Kidney (tissue), 14 donors: ENCODE data around the gene SPINK4. TPM values are rescaled to one million over a fixed set of nuclear protein-coding genes. Genes with fewer than 3 reads are reported as not detected.

Experiments used
- DNase-seq, 5 donors: peaks; one replicate each; pipeline ENCODE4 v3.0.0-alpha.2; 2013 to 2020
- FAIRE-seq: peaks from 2 replicates; lab custom pipeline; 2012; peaks lifted over from hg19 to GRCh38; lab: Jason Lieb, UNC
- H3K27ac ChIP-seq, 2 donors: one replicate each; pipeline ENCODE4 v1.7.0; 2013; ENCODE audit warnings: low read depth in 2 of 2, low read length in 2 of 2, inconsistent platforms in 1 of 2
- H3K27me3 ChIP-seq: one replicate; pipeline ENCODE4 v1.7.1; 2013; ENCODE audit warnings: low read length, inconsistent platforms; ENCODE audit not compliant: control insufficient read depth, insufficient read depth
- H3K36me3 ChIP-seq, 3 donors: one replicate each; pipeline versions ENCODE4 v1.7.0 to v1.7.1; 2013; ENCODE audit warnings: low read length in 3 of 3, control low read depth in 1 of 3, inconsistent platforms in 1 of 3; ENCODE audit not compliant: insufficient read depth in 3 of 3, control insufficient read depth in 2 of 3
- H3K4me1 ChIP-seq, 3 donors: one replicate each; pipeline versions ENCODE4 v1.7.0 to v1.7.1; 2013; ENCODE audit warnings: low read length in 3 of 3, inconsistent platforms in 1 of 3, low read depth in 1 of 3; ENCODE audit not compliant: control insufficient read depth in 2 of 3, insufficient read depth in 2 of 3
- H3K4me3 ChIP-seq, 3 donors: one replicate each; pipeline versions ENCODE4 v1.7.0 to v1.8.1; 2013; ENCODE audit warnings: low read length in 3 of 3, control low read depth in 1 of 3, inconsistent platforms in 1 of 3
- H3K9ac ChIP-seq, 3 donors: one replicate each; pipeline versions ENCODE4 v1.7.0 to v1.7.1; 2013; ENCODE audit warnings: low read length in 3 of 3, control low read depth in 1 of 3, inconsistent platforms in 1 of 3
- H3K9me3 ChIP-seq, 3 donors: one replicate each; pipeline versions ENCODE4 v1.7.0 to v1.7.1; 2013; ENCODE audit warnings: low read length in 3 of 3, control low read depth in 1 of 3, inconsistent platforms in 1 of 3; ENCODE audit not compliant: control insufficient read depth in 2 of 3, insufficient read depth in 1 of 3
- CTCF ChIP-seq: IDR thresholded peaks from 3 replicates; pipeline ENCODE4 v1.5.1; 2012; ENCODE audit warnings: mild to moderate bottlenecking, moderate library complexity, borderline replicate concordance; ENCODE audit not compliant: insufficient read depth; ENCODE audit errors: extremely low read depth
- intact Hi-C: fragments of 100-400 bp; cut with DNase I; formaldehyde crosslinking; loops from one replicate; pipeline ENCODE4 v1.11.1; 2022
- polyA plus RNA-seq: library from polyadenylated mRNA; stranded (reverse); fragments of 350-450 nt; fragmentation: Illumina TruSeq; extraction: RNeasy Lipid Tissue Mini Kit (QIAGEN cat#74804); gene quantifications from one replicate; pipeline ENCODE4 v1.2.3, GENCODE V29; 2014; ENCODE audit warnings: low read depth, low replicate concordance; ENCODE audit not compliant: insufficient read depth
- total RNA-seq: library from RNA; stranded (reverse); fragmentation: NEBNext Ultra II Directional; extraction: Animal tissue kit (Norgen Biotek cat#: 25700); gene quantifications from one replicate; pipeline ENCODE4 v1.2.1, GENCODE V29; 2021
- donor health status: control.
- donor health status: control.
- donor health status: control.
- donor health status: control.
- donor health status: control.
- donor health status: DM: yes; HTN: yes; CAD: no.
- donor health status: Normal renal cell carcinoma (clear cell type).

The SPINK4 gene
- total and polyA plus RNA-seq, 2 donors from 2014 or later, result not detected

GRCh38 chr9:33244137-33244784, 4.3 kb downstream of the SPINK4 start:
- Histone ChIP-seq H3K9ac (no peak overlapping the region), H3K27me3 (no peaks in the 10 kb centered on the region), H3K9me3 (no peaks in the 10 kb centered on the region), H3K4me1 (peaks cover 0 to 6% (median 0%) of the 10 kb centered on the region in 3 donors), H3K36me3 (peaks cover 0 to 2% (median 0%) of the 10 kb centered on the region in 3 donors), H3K4me3 (no peak overlapping the region), H3K27ac (no peak overlapping the region)
- FAIRE-seq (no peak), DNase-seq (no peak)
- TF ChIP-seq CTCF, result no peak
- intact Hi-C loops, result no loop called here

- H3K27ac ChIP-seq, result no peak overlapping the region
- H3K4me1 ChIP-seq, result peaks cover 0 to 3% (median 0%) of the 10 kb centered on the region in 3 donors
- DNase-seq, result no peak
- no peak for FAIRE-seq
- no peak overlapping the region for H3K9ac ChIP-seq
- TF ChIP-seq CTCF, result no peak
- no peaks in the 10 kb centered on the region for H3K27me3 ChIP-seq
- H3K9me3 ChIP-seq, result no peaks in the 10 kb centered on the region
- intact Hi-C loops, result no loop called here
- no peak overlapping the region for H3K4me3 ChIP-seq
- peaks cover 0 to 2% (median 0%) of the 10 kb centered on the region in 3 donors for H3K36me3 ChIP-seq
Observed at GRCh38 chr9:33245341-33245740, 5.4 kb downstream of the SPINK4 start.

GRCh38 chr9:33246269-33246860, 6.4 kb downstream of the SPINK4 start:
- H3K4me1 ChIP-seq, result no peaks in the 10 kb centered on the region
- no peak for TF ChIP-seq CTCF

More at GRCh38 chr9:33246269-33246860, 6.4 kb downstream of the SPINK4 start:
- Histone ChIP-seq H3K9me3 (no peaks in the 10 kb centered on the region), H3K9ac (no peak overlapping the region), H3K4me3 (no peak overlapping the region), H3K36me3 (peaks cover 0 to 2% (median 0%) of the 10 kb centered on the region in 3 donors), H3K27me3 (no peaks in the 10 kb centered on the region), H3K27ac (no peak overlapping the region)
- intact Hi-C loops, result no loop called here
- FAIRE-seq (no peak), DNase-seq (no peak)
